ENCODE data around the gene CTSH. TPM values are rescaled to one million over a fixed set of nuclear protein-coding genes. Genes with fewer than 3 reads are reported as not detected.

The CTSH gene
- total and polyA plus RNA-seq, 2 experiments from 2014 or later = 19.7 to 19.9 TPM

DNA sequence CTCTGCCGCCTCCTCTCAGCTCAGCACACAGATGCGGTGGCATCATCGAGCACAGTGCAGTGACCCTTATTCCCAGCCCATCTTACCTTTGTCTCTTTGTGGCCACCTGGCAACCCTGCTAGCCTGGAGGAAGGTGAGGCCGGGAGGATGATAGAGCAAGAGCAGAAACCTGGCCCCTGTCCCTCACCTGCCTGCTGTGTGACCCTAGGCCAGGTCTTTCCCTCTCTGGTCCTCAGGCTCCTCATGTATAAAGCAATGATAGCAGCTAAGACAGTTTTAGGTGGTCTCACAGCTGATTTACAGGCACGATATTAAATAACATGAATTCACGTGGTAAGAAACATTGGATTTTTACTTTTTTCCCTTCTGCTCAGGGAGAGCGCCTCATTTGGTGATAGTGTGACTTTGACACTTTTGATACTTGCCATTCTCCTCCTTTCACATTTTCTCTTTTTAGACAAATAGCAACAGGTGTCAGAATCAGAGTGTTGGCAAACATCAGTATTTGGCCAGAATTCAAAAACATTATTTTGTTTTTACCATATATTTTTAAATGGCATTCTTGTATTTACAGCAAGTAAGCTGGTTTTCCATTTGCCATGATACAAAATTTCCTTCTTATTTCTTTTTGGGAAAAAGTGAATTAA, 29.5 kb upstream of the CTSH start:
- Histone ChIP-seq H3K36me3 (ENCODE audit: insufficient read depth) (no peaks in the 10 kb centered on the region), H3K79me2 (replicated peaks; ENCODE audit: insufficient read depth) (no peaks in the 10 kb centered on the region), H4K20me1 (replicated peaks; ENCODE audit: insufficient read depth) (no peaks in the 10 kb centered on the region), H3K4me1 (ENCODE audit: insufficient read depth) (peaks cover 6% of the 10 kb centered on the region; the same call in 1 of the 2 replicates), H3K9me2 (ENCODE audit: insufficient read depth) (no peaks in the 10 kb centered on the region), H3K27ac (ENCODE audit: low read depth) (no peak overlapping the region), H3K4me2 (no peak overlapping the region), H2AFZ (no peak overlapping the region), H3K27me3 (ENCODE audit: insufficient read depth) (0 out of 2 replicates have a peak, but pooled peaks cover 5% of the 10 kb centered on the region), H3F3A (replicated peaks; ENCODE audit: low read depth) (no peaks in the 10 kb centered on the region), H3K4me3 (no peak overlapping the region)
- H3K4me1 Mint-ChIP-seq = peaks cover 37% of the 10 kb centered on the region
- no peak overlapping the region for H3K4me3 Mint-ChIP-seq
- H3K9me3 Mint-ChIP-seq = no peaks in the 10 kb centered on the region
- H3K36me3 Mint-ChIP-seq (ENCODE audit: low read depth) = no peaks in the 10 kb centered on the region
- TF ChIP-seq, protein P1, sequence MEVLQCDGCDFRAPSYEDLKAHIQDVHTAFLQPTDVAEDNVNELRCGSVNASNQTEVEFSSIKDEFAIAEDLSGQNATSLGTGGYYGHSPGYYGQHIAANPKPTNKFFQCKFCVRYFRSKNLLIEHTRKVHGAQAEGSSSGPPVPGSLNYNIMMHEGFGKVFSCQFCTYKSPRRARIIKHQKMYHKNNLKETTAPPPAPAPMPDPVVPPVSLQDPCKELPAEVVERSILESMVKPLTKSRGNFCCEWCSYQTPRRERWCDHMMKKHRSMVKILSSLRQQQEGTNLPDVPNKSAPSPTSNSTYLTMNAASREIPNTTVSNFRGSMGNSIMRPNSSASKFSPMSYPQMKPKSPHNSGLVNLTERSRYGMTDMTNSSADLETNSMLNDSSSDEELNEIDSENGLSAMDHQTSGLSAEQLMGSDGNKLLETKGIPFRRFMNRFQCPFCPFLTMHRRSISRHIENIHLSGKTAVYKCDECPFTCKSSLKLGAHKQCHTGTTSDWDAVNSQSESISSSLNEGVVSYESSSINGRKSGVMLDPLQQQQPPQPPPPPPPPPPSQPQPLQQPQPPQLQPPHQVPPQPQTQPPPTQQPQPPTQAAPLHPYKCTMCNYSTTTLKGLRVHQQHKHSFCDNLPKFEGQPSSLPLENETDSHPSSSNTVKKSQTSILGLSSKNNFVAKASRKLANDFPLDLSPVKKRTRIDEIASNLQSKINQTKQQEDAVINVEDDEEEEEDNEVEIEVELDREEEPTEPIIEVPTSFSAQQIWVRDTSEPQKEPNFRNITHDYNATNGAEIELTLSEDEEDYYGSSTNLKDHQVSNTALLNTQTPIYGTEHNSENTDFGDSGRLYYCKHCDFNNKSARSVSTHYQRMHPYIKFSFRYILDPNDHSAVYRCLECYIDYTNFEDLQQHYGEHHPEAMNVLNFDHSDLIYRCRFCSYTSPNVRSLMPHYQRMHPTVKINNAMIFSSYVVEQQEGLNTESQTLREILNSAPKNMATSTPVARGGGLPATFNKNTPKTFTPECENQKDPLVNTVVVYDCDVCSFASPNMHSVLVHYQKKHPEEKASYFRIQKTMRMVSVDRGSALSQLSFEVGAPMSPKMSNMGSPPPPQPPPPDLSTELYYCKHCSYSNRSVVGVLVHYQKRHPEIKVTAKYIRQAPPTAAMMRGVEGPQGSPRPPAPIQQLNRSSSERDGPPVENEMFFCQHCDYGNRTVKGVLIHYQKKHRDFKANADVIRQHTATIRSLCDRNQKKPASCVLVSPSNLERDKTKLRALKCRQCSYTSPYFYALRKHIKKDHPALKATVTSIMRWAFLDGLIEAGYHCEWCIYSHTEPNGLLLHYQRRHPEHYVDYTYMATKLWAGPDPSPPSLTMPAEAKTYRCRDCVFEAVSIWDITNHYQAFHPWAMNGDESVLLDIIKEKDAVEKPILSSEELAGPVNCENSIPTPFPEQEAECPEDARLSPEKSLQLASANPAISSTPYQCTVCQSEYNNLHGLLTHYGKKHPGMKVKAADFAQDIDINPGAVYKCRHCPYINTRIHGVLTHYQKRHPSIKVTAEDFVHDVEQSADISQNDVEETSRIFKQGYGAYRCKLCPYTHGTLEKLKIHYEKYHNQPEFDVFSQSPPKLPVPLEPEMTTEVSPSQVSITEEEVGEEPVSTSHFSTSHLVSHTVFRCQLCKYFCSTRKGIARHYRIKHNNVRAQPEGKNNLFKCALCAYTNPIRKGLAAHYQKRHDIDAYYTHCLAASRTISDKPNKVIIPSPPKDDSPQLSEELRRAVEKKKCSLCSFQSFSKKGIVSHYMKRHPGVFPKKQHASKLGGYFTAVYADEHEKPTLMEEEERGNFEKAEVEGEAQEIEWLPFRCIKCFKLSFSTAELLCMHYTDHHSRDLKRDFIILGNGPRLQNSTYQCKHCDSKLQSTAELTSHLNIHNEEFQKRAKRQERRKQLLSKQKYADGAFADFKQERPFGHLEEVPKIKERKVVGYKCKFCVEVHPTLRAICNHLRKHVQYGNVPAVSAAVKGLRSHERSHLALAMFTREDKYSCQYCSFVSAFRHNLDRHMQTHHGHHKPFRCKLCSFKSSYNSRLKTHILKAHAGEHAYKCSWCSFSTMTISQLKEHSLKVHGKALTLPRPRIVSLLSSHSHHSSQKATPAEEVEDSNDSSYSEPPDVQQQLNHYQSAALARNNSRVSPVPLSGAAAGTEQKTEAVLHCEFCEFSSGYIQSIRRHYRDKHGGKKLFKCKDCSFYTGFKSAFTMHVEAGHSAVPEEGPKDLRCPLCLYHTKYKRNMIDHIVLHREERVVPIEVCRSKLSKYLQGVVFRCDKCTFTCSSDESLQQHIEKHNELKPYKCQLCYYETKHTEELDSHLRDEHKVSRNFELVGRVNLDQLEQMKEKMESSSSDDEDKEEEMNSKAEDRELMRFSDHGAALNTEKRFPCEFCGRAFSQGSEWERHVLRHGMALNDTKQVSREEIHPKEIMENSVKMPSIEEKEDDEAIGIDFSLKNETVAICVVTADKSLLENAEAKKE (CRISPR knock-in tag; IDR thresholded peaks at IDR 0.05) = no peak
- TF ChIP-seq EZH2phosphoT487 (IDR thresholded peaks at IDR 0.05; ENCODE audit: unreplicated experiment) = no peak
- TF ChIP-seq, protein P2, sequence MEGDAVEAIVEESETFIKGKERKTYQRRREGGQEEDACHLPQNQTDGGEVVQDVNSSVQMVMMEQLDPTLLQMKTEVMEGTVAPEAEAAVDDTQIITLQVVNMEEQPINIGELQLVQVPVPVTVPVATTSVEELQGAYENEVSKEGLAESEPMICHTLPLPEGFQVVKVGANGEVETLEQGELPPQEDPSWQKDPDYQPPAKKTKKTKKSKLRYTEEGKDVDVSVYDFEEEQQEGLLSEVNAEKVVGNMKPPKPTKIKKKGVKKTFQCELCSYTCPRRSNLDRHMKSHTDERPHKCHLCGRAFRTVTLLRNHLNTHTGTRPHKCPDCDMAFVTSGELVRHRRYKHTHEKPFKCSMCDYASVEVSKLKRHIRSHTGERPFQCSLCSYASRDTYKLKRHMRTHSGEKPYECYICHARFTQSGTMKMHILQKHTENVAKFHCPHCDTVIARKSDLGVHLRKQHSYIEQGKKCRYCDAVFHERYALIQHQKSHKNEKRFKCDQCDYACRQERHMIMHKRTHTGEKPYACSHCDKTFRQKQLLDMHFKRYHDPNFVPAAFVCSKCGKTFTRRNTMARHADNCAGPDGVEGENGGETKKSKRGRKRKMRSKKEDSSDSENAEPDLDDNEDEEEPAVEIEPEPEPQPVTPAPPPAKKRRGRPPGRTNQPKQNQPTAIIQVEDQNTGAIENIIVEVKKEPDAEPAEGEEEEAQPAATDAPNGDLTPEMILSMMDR (conservative IDR thresholded peaks at IDR 0.05; ENCODE audit: low read depth in 2 of 2) = no peak
- TF ChIP-seq EZH2 (IDR thresholded peaks at IDR 0.05; ENCODE audit: low read depth, unreplicated experiment) = no peak
- no peak for TF ChIP-seq POLR2AphosphoS5 (IDR thresholded peaks at IDR 0.05; ENCODE audit: low read depth)
- no peak for TF ChIP-seq CREB1 (CRISPR knock-in tag; IDR thresholded peaks at IDR 0.05; ENCODE audit: low read depth)
- TF ChIP-seq, protein P3, sequence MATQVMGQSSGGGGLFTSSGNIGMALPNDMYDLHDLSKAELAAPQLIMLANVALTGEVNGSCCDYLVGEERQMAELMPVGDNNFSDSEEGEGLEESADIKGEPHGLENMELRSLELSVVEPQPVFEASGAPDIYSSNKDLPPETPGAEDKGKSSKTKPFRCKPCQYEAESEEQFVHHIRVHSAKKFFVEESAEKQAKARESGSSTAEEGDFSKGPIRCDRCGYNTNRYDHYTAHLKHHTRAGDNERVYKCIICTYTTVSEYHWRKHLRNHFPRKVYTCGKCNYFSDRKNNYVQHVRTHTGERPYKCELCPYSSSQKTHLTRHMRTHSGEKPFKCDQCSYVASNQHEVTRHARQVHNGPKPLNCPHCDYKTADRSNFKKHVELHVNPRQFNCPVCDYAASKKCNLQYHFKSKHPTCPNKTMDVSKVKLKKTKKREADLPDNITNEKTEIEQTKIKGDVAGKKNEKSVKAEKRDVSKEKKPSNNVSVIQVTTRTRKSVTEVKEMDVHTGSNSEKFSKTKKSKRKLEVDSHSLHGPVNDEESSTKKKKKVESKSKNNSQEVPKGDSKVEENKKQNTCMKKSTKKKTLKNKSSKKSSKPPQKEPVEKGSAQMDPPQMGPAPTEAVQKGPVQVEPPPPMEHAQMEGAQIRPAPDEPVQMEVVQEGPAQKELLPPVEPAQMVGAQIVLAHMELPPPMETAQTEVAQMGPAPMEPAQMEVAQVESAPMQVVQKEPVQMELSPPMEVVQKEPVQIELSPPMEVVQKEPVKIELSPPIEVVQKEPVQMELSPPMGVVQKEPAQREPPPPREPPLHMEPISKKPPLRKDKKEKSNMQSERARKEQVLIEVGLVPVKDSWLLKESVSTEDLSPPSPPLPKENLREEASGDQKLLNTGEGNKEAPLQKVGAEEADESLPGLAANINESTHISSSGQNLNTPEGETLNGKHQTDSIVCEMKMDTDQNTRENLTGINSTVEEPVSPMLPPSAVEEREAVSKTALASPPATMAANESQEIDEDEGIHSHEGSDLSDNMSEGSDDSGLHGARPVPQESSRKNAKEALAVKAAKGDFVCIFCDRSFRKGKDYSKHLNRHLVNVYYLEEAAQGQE (IDR thresholded peaks at IDR 0.05; ENCODE audit: unreplicated experiment) = no peak
- TF ChIP-seq JUNB (IDR thresholded peaks at IDR 0.05; ENCODE audit: unreplicated experiment) = no peak
- no peak for TF ChIP-seq STAT1 (IDR thresholded peaks at IDR 0.05; ENCODE audit: unreplicated experiment)
- no peak for TF ChIP-seq ZNF331 (CRISPR knock-in tag; IDR thresholded peaks at IDR 0.05; ENCODE audit: low read depth)
- TF ChIP-seq, protein P4, sequence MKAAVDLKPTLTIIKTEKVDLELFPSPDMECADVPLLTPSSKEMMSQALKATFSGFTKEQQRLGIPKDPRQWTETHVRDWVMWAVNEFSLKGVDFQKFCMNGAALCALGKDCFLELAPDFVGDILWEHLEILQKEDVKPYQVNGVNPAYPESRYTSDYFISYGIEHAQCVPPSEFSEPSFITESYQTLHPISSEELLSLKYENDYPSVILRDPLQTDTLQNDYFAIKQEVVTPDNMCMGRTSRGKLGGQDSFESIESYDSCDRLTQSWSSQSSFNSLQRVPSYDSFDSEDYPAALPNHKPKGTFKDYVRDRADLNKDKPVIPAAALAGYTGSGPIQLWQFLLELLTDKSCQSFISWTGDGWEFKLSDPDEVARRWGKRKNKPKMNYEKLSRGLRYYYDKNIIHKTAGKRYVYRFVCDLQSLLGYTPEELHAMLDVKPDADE (IDR thresholded peaks at IDR 0.05) = no peak
- no peak for TF ChIP-seq NANOG (IDR thresholded peaks at IDR 0.05; ENCODE audit: borderline replicate concordance)
- no peak for TF ChIP-seq ZNF114 (CRISPR knock-in tag; IDR thresholded peaks at IDR 0.05)
- H3K27me3 Mint-ChIP-seq (ENCODE audit: insufficient read depth, low read depth, poor library complexity) = peaks cover 10% of the 10 kb centered on the region
- DNase-seq (ENCODE audit: low spot score) (no peak), ATAC-seq (no peak)
- H3K27ac Mint-ChIP-seq = no peak overlapping the region
